HepG2 (cell line): ENCODE data around the gene DHX16. TPM values are rescaled to one million over a fixed set of nuclear protein-coding genes. Genes with fewer than 3 reads are reported as not detected.

Experiments used
- CENPT ChIP-seq: sonication (generic); formaldehyde crosslinking; IDR thresholded peaks from 2 replicates; pipeline ENCODE4 v1.8.0; 2022; ENCODE audit warnings: low read depth, mild to moderate bottlenecking, moderate library complexity, missing genetic modification reagents
- DNMT1 ChIP-seq: sonication (generic); formaldehyde crosslinking; IDR thresholded peaks from 2 replicates; pipeline ENCODE4 v1.5.1; 2020; ENCODE audit warnings: mild to moderate bottlenecking, missing genetic modification reagents
- ELF3 ChIP-seq: IDR thresholded peaks from 2 replicates; pipeline ENCODE4 v1.6.1; 2016; ENCODE audit warnings: missing genetic modification reagents, missing compliant biosample characterization
- ETV6 ChIP-seq: sonication (generic); formaldehyde crosslinking; conservative IDR thresholded peaks from 2 replicates; pipeline ENCODE4 v1.4.0; 2020; ENCODE audit warnings: missing genetic modification reagents
- FOXK2 ChIP-seq: fragments of 450-650 bp; IDR thresholded peaks from 2 replicates; pipeline ENCODE4 v1.6.1; 2016
- GTF2F1 ChIP-seq: fragments of 150-350 bp; IDR thresholded peaks from 2 replicates; pipeline ENCODE4 v1.6.1; 2014; ENCODE audit warnings: low read length
- HNF4A ChIP-seq: sonication (generic); formaldehyde crosslinking; IDR thresholded peaks from 2 replicates; pipeline ENCODE4 v1.4.0; 2020; ENCODE audit warnings: missing genetic modification reagents
- MEIS2 ChIP-seq: sonication (generic); formaldehyde crosslinking; IDR thresholded peaks from 2 replicates; pipeline ENCODE4 v1.9.0; 2021; ENCODE audit warnings: mild to moderate bottlenecking, missing genetic modification reagents
- MZF1 ChIP-seq: sonication (generic); formaldehyde crosslinking; IDR thresholded peaks from 2 replicates; pipeline ENCODE4 v1.8.1; 2023; ENCODE audit warnings: mild to moderate bottlenecking, missing genetic modification reagents, borderline replicate concordance
- PCBP1 ChIP-seq: fragments of 200-400 bp; formaldehyde crosslinking; IDR thresholded peaks from 2 replicates; pipeline ENCODE4 v1.6.1; 2017; ENCODE audit warnings: mild to moderate bottlenecking, low read depth, low read length, borderline replicate concordance
- RARA ChIP-seq: IDR thresholded peaks from 2 replicates; pipeline ENCODE4 v1.6.1; 2016; ENCODE audit warnings: missing genetic modification reagents, missing compliant biosample characterization
- SMAD1 ChIP-seq: sonication (generic); formaldehyde crosslinking; IDR thresholded peaks from 2 replicates; pipeline ENCODE4 v1.4.0; 2020; ENCODE audit warnings: missing genetic modification reagents, low read depth, mild to moderate bottlenecking, borderline replicate concordance
- SP2 ChIP-seq: sonication (generic); formaldehyde crosslinking; IDR thresholded peaks from 2 replicates; pipeline ENCODE4 v1.5.1; 2020; ENCODE audit warnings: mild to moderate bottlenecking, missing genetic modification reagents
- TFAP4 ChIP-seq: sonication (generic); IDR thresholded peaks from 2 replicates; pipeline ENCODE4 v1.6.1; 2016; ENCODE audit warnings: low read depth, borderline replicate concordance
- ZFP90 ChIP-seq: sonication (generic); formaldehyde crosslinking; IDR thresholded peaks from 2 replicates; pipeline ENCODE4 v1.8.0; 2022; ENCODE audit warnings: missing genetic modification reagents, mild to moderate bottlenecking, inconsistent platforms, borderline replicate concordance
- ZIK1 ChIP-seq: sonication (generic); formaldehyde crosslinking; IDR thresholded peaks from 2 replicates; pipeline ENCODE4 v1.5.0; 2020; ENCODE audit warnings: mild to moderate bottlenecking, low read depth, missing genetic modification reagents, borderline replicate concordance
- ZNF549 ChIP-seq: sonication (generic); formaldehyde crosslinking; IDR thresholded peaks from 2 replicates; pipeline ENCODE4 v1.5.0; 2020; ENCODE audit warnings: missing genetic modification reagents
- ZNF577 ChIP-seq: sonication (generic); formaldehyde crosslinking; IDR thresholded peaks from 2 replicates; pipeline ENCODE4 v1.4.0; 2020; ENCODE audit warnings: mild to moderate bottlenecking, low read depth, missing genetic modification reagents, borderline replicate concordance
- ZNF644 ChIP-seq: IDR thresholded peaks from 2 replicates; pipeline ENCODE4 v1.6.1; 2016; ENCODE audit warnings: low read depth
- ZNF646 ChIP-seq: sonication (generic); formaldehyde crosslinking; IDR thresholded peaks from 2 replicates; pipeline ENCODE4 v1.9.0; 2021; ENCODE audit warnings: mild to moderate bottlenecking, missing genetic modification reagents
- polyA plus RNA-seq, 8 experiments: library from polyadenylated mRNA; depleted of rRNA in 3 of 8; stranded (reverse) in 7 of 8; unstranded in 1 of 8; fragments of >200 nt; fragmentation: Illumina TruSeq in 4 of 8; extraction: Trizol in 4 of 8; gene quantifications; 2 replicates each; pipeline versions ENCODE4 v1.2.1 to v1.2.3, GENCODE V29; 2011 to 2016; ENCODE audit warnings: low read depth in 4 of 8, missing spikeins in 1 of 8, mixed read lengths in 1 of 8; ENCODE audit not compliant: insufficient read depth in 1 of 8
- total RNA-seq, 5 experiments: library from RNA; depleted of rRNA; stranded (reverse); fragments of >200 nt; fragmentation: Illumina TruSeq; extraction: Trizol; gene quantifications; 2 replicates each; pipeline ENCODE4 v1.2.3, GENCODE V29; 2016; ENCODE audit warnings: low read depth in 1 of 5
- TF ChIP-seq, protein P1 (sequence below): sonication (generic); formaldehyde crosslinking; IDR thresholded peaks from 2 replicates; pipeline ENCODE4 v1.8.0; 2022; ENCODE audit warnings: mild to moderate bottlenecking, missing genetic modification reagents; ENCODE audit not compliant: insufficient replicate concordance

DHX16 gene
- total and polyA plus RNA-seq, 2 of the 13 experiments (the other 11 are each of a cell fraction or from before 2014, with no cell fraction given): 57.0 to 58.5 TPM

GRCh38 chr6:30719791-30720737 is 47.3 kb upstream of the DHX16 start, which contains the start of gene TUBB (continued):
- TF ChIP-seq ZNF646 (CRISPR knock-in tag) (no peak), DNMT1 (no peak), ZNF549 (CRISPR knock-in tag) (0 out of 2 replicates have a peak, but pooled peaks have one; percentile 58), GTF2F1 (peak; percentile 90), ZFP90 (CRISPR knock-in tag) (peak; percentile 74; the same call in 1 of the 2 replicates), MZF1 (CRISPR knock-in tag) (0 out of 2 replicates have a peak, but pooled peaks have one; percentile 58), SMAD1 (CRISPR knock-in tag) (no peak), PCBP1 (no peak), ELF3 (no peak), FOXK2 (peak; percentile 64), TFAP4 (peak; percentile 78), ZNF644 (CRISPR knock-in tag) (no peak), RARA (CRISPR knock-in tag) (peak; percentile 48), MEIS2 (0 out of 2 replicates have a peak, but pooled peaks have one; percentile 68), ZNF577 (CRISPR knock-in tag) (no peak), SP2 (CRISPR knock-in tag) (peak; percentile 88), CENPT (CRISPR knock-in tag) (0 out of 2 replicates have a peak, but pooled peaks have one; percentile 34), ETV6 (CRISPR knock-in tag) (no peak), HNF4A (CRISPR knock-in tag) (no peak), ZIK1 (CRISPR knock-in tag) (peak; percentile 17; the same call in 1 of the 2 replicates)
- TF ChIP-seq, protein P1, sequence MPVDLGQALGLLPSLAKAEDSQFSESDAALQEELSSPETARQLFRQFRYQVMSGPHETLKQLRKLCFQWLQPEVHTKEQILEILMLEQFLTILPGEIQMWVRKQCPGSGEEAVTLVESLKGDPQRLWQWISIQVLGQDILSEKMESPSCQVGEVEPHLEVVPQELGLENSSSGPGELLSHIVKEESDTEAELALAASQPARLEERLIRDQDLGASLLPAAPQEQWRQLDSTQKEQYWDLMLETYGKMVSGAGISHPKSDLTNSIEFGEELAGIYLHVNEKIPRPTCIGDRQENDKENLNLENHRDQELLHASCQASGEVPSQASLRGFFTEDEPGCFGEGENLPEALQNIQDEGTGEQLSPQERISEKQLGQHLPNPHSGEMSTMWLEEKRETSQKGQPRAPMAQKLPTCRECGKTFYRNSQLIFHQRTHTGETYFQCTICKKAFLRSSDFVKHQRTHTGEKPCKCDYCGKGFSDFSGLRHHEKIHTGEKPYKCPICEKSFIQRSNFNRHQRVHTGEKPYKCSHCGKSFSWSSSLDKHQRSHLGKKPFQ: no peak
